Measurements from ENCODE around the gene HDAC9.
A peak's percentile ranks its signal among the peaks of the same experiment; 100 is the strongest.
"Not testable (repeated sequence)": the region's sequence is repeated elsewhere in the genome, so short reads cannot be mapped to it uniquely, and the experiment has no call there.

HDAC9 gene

DNA sequence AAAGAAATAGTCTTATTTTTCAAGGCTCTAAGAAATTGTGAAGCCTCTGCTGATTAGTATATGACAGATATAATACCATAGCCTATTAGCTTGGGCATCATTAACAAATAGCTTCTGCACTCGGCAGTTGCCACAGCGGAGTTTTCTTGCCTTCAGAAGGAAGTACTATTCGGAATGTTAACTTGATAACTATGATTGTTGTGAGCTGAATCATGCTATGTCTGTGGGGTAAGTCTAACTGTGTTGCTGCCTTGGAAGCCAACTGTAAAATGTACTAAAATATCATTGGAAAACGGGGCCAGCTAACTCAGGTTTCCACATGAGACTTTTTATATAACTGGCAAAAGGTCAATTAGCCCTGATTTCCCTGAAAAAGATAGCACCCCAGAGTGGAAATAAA, 528.7 kb downstream of the HDAC9 start:
- peak; percentile 60 for DNase-seq (ENCODE audit: low spot score)

DNA sequence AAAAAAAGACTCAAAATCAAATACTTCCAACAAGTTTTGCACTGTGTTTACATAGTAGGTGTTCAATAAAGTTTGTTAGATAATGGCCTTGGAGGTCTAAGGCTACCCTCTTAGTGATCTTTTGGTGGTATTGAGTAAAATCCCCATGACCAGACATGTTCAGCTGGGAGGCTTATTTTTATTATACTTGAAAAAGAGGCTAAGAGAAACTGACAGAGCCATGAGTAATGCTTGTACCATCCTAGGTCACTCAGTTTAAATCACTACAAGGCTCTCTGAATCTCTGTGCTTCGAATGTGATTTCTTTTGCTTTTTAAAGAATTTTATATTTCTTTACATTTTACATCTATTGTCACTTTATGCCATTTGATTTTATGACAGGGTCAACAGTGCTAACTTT, 531.3 kb downstream of the HDAC9 start:
- peak; percentile 21 for DNase-seq (ENCODE audit: low spot score)

GRCh38 chr7:19030281-19030680, 534.7 kb downstream of the HDAC9 start:
- peak; percentile 9 for DNase-seq (ENCODE audit: low spot score)

DNA sequence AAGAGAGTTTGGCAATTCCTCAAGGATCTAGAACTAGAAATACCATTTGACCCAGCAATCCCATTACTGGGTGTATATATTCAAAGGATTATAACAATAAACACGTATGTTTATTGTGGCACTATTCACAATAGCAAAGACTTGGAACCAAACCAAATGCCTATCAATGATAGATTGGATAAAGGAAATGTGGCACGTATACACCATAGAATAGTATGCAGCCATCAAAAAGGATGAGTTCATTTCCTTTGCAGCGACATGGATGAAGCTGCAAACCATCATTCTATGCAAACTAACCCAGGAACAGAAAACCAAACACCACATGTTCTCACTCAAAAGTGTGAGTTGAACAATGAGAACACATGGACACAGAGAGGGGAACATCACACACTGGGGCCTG, 537.4 kb downstream of the HDAC9 start:
- DNase-seq (ENCODE audit: low spot score), result not testable (repeated sequence)

DNA sequence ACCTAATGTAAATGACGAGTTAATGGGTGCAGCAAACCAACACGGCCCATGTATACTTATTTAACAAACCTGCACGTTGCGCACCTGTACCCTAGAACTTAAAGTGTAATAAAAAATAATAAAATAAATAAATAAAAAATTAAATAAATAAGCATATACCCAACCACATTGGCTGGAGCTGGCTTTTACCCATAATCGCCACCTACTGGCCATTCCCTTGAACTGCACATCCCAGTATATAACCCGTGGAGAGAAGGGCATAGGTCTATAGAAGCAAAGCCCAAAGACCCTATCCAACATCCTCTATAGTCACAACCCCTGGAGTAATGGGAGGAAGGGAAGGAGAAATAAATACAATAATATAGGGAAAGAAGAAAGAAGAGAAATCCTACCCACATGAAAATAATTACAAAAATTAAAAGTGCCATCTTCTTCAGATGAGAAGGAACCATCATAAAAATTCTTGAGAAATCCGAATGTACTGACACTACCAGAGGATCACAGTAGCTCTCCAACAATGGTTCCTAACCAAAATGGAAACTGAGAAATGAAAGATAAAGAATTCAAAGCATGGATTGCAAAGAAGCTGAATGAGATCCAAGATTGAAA, 556.3 kb downstream of the HDAC9 start:
- peak; percentile 25 for DNase-seq (ENCODE audit: low spot score)
